Mammary epithelial cell (primary cell): Measurements from ENCODE around the gene MSI2.

Experiments used
- CTCF ChIP-seq, 2 donors: IDR thresholded peaks in 1 of 2; conservative IDR thresholded peaks in 1 of 2; 2 replicates each; pipeline ENCODE4 v1.5.1; 2011 to 2012; ENCODE audit warnings: inconsistent platforms in 2 of 2, low read length in 2 of 2, mild to moderate bottlenecking in 2 of 2, control low read depth in 1 of 2, low read depth in 1 of 2; ENCODE audit not compliant: insufficient read depth in 1 of 2; ENCODE audit errors: extremely low read depth in 1 of 2
- EZH2 ChIP-seq: IDR thresholded peaks from 2 replicates; pipeline ENCODE4 v1.6.1; 2012; ENCODE audit warnings: low read length, inconsistent platforms, borderline replicate concordance

GRCh38 chr17:57584050-57584551, 327.8 kb downstream of the MSI2 start:
- no peak for TF ChIP-seq EZH2
- TF ChIP-seq CTCF (conservative IDR thresholded peaks at IDR 0.05 in 1 of 2, IDR thresholded peaks at IDR 0.05 in 1 of 2; ENCODE audit: extremely low read depth in 1 of 2, insufficient read depth in 1 of 2, low read depth in 1 of 2, low read length in 2 of 2) = no peak
